Activated T-cell treated with anti-CD3 and anti-CD28 coated beads for 48 hours (primary cell): ENCODE data around the gene CENPN.

Experiments used
- DNase-seq: peaks from one replicate; pipeline ENCODE4 v3.0.0-alpha.2; 2020; ENCODE audit warnings: low read depth

The CENPN gene

DNA sequence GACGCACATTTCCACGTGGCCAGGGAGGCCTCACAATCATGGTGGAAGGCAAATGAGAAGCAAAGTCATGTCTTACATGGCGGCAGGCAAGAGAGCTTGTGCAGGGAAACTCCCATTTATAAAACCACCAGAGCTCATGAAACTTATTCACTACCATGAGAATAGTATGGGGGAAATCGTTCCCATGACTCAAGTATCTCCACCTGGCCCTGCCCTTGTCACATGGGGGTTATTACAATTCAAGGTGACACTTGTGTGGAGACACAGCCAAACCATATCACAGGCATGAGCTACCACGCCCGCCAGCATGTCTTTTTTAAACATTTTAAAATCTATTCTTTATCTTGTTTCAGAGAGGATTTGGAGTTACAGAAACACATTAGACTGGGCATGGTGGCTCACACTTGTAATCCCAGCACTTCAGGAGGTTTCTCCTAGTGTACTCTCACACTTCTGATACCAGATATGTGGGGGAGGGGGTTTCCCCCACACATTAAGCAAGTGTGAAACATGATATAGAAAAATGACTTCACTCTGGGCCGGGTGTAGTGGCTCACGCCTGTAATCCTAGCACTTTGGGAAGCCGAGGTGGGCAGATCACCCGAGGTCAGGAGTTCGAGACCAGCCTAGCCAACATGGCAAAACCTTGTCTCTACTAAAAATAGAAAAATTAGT is 23.1 kb downstream of the CENPN start:
- DNase-seq, result no peak

DNA sequence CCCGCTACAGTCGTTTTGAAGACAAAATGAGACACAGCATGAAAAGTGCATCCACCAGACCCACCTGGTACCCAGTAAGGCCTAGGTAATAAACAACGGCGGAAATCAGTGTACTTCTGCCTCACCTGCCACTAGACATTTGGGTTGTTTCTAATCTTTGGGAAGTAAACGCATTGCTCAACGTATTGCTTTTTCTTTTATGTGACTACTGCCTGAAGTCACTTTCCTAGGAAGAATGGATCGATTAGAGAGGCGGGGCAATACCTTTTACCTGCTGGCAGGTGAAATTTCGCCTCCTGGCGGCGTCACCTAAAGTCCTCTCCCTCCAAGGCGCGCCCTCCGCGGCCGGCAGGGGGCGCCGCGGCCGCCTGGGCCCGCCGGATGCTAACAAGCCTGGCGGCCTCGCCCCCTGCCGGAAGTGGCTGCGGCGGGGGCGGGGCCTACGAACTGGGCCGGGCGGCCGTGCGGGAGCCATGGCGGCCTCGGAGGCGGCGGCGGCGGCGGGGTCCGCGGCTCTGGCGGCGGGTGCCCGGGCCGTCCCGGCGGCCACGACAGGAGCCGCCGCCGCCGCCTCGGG is 28.5 kb downstream of the CENPN start, which contains the start of gene ATMIN:
Gene ATMIN, plus strand, starts transcription at position 445 of the 577 bp plus-strand sequence. Its CDS starts 29 bp downstream, at position 474.
- DNase-seq, result peak; percentile 90

DNA sequence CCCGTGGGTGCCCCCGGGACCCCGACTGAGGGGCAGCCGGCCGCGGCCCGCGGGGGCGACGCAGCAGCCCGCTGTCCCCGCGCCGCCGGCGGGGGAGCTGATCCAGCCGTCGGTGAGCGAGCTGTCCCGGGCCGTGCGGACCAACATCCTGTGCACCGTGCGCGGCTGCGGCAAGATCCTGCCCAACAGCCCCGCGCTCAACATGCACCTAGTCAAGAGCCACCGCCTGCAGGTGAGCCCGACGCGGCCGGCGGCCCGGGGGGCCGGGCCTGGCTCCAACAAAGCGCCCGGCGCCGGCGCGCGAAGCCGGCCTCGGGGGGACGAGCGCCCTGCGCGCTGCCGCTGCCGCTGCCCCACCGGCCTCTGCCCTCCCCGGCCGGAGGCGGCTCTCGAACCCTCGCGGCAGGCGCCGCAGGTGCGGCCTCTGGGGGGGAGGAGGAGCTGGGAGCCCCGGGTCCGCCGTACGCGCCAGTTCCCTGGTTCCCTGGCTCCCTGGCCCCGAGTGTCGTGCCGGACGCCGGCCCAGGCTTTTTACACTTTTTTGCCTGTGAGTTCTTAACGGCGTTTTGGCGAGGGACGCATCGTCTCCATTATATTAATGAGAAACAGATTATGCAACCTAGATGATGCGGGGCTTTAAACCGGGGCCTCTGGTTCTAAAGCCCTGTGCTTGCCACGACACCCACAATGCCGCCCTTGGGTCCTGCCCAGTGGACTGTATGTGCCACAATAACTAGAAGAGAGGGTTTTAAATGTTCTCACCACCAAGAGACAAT is 29.1 kb downstream of the CENPN start:
- DNase-seq, result peak; percentile 40

DNA sequence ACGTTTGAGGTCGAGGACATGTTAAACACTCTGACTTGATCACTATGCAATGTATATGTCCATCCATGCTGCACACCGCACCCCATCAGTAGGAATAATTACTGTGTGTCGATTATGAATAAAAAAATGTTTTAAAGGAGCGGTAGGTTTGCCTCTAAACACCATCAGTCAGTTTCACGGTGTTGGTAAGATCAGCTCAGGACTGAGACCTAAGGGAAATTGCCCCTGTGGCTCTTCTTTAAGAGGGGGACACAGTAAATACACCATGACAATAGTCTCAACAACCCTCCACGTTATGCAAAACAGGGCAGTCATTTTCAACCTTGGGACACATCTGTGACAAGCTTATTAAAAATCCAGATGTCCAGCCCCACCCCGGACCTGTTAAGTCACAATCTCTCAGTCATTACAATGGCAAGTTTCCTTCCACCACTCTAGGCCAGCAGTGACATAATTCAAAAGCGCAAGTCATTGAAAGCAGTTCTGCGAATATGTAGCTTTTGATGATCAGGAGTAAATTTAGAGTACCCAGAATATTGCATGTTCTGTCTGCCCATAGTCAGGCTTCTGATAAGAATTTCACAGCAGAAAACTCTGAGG is 29.8 kb downstream of the CENPN start:
- DNase-seq, result no peak

DNA sequence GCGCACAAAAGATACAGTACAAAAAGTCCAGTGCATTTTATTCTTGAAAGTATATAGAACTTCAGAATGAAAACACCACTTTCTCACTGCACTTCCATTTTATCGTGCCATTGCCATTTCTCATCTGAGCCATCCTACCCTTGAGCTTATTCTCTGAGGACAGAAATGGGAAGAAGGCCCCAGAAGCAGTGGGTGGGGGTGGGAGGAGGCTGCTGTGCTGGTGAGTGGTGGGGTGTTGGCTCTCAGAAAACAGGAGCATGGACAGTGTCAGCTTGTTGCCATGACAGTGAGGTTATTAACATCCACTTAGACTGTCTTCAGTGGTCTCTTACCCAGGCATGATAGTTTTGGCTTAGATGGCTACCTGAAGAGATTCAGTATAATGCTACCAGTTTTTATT is 33.1 kb downstream of the CENPN start:
- no peak for DNase-seq

DNA sequence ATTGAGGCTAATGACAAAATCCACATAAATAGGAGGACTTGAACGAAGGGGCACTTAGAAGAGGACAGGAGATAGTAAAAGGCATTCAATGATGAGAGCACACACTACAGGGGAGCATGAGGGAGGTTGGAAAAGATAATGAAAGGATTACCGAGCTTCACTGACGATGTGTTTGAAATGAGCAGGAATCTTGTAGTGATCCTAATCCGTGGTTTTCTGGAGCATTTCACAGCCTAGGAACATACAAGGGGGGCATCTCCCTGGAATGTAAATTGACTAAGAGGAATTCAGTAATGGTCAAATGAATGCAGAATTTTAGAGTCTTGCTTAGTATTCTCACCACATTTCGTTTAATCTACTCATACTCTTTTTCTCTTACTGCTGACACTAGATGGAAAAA is 33.8 kb downstream of the CENPN start:
- no peak for DNase-seq

DNA sequence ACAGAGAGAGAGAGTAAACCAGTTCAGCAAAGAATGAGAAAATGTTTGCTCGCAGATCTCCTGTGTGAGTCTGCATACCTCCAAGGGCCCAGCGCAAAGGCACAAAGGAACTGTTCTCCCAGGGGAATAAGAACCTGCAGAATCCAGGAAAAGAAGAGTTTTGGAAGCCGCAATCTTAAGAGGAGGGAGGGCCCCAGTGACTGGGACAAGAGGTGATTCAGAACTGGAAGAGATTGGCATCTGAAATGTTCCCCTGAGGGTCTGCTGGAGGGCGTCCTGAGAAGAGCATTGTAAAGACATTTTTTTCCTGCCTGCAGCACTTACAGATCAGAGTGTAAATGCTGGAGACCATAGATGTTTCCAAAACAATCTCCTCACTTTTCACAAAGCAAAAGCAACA is 34.7 kb downstream of the CENPN start:
- no peak for DNase-seq

DNA sequence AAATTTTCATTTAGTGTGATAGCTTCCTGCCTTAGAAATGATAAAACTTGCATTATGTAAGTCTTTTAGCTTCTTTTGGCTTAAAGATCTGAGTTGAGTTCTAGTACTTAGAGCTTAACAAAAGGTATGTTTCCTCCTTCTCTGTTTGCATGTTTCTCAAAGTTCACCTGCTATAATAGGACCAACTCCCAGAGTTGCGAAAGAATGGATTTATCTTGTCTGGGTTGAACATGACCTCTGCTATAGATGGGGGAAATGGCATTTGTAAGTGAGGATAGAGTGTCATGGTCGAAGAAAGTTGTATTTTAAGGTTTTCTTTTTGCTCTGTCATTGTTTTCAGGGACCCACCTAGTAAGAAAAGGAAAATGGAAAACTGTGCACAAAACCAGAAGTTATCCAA is 35.8 kb downstream of the CENPN start:
- DNase-seq, result no peak

DNA sequence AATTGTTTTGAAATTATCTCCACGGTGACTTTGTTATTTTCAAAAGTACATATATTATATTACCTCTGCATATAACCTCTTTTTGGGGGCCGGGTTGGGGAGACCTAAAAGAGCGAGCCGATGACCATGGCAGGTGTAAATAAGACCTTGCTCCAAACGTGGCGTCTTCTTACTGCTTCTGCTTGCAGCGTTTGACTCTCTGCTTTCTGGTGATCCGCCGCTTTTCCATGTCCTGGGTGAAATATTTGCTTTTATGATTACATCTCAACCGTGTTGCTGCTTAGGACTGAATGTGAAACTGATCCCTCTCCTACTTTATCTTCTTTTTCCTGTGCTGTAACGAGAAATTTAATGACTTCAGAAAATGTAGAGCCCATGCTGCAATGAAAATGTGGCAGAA is 46.7 kb downstream of the CENPN start:
- DNase-seq, result no peak

DNA sequence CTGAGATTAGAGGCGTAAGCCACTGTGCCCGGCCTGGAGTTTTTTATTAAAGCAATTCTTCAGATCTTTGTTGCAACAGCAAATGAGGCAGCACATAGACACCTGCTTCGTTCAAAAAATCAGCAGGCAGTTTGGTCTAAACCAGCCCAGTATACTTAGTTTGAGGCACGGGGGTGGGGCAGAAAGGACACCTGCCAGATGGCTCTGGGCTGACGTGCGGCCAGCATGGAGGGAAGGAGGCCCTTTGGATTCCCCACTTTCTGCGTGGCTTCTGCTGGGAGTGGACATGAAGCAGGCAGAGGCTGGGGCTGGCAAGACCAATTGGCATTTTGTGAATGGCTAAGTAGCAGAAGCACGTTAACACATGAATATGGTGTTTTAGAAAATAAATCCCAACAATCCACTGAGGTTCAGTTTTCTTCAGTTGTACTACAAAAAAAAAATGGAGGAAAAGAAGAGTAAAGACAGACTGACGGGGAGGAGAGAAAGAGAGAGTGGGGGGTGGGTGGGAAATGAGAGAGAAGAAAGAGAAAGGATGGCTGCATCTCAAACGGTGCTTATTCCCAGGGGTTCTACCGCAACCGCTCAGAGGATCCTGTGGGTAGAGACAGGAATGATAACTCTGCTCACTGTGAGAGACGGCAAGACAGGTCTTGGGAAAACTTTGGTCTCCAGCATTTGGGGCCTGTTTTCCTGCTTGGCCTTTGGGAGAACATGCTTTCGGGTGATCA is 53.7 kb downstream of the CENPN start:
- DNase-seq, result no peak

DNA sequence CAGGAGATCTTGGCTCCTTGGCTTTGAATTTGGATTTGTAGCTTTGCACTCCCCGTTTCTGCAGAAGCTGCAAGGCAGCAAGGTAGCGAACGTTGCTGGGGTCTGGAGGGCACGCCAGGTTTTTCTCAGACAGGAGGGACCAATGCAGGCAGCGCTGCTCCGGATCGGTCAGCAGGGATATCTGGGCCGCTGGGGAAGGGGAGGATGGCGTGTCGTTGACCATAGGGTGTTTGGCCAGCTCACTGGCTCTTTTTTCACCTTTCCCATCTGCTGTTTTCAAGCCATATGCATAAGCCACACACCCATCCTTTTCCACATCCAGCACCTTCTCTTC is 54.3 kb downstream of the CENPN start:
- no peak for DNase-seq

DNA sequence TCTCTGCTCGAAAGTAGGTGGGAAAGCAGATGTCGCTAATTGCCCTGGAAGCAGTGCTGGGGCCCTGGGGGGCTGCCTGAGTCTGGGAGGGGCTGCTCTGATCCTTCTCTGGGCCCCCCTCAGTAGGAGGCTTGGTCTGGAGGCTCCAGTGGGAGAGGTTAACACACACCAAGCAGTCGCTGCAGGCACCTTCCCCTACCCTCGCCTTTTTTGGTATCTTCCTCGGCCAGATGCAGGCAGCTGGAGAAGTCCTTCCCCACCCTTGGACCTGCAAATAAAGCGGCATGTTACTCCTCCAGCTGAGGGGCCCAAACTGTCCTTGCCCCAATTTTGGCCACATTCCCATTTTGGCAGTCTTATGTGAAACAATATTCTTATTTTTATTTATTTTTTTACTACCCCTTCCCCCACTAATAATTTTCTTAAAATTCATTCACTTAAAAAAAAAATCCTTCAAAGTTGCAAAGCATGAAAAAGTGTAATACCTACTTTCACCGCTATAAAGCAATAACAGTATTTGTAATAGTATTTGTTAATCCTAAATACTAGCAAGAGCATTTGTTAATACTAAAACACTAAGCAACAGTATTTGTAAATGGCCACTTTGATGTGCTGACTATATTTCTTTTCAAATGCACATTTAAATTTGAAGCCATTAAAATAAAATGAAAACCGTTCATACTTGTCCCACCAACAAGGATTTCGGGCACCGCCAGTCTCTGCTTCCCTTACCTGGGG is 55.0 kb downstream of the CENPN start:
- DNase-seq, result no peak

DNA sequence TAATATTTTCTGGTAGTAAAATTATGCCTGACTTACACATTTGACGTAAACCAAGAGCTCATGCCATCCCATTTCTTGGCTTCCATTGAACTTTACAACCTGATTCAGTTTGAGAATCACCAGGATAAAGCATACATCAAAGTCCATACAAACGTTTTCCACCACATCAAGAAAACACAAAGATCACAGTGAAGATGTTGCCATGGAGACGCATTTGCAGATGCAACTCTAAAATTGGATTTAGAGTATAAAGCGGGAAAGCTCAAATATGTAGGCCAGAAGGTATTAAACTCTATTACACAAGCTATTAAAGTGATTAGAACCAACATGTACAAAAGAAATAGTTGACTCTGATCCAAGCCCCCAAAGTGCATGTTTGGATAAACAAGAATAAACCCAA is 59.7 kb downstream of the CENPN start:
- no peak for DNase-seq

DNA sequence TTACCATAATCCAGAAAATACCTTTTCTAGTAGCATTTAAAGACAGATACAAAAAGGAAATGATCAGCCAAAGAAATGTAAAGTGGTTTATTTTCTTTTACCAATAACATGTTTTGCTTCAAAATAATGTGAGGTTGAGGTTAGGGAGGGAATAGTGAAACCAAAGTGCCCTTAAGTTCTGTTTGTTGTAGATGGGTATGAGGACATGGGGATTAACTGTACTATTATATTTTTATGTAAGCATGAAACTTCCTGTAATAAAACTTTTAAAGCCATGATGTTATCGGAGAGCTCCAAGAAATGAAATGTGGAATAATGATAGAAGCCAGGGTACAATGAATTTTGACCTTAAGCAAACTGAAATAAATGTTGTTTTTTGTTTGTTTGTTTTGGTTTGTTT is 60.2 kb downstream of the CENPN start:
- DNase-seq, result no peak

DNA sequence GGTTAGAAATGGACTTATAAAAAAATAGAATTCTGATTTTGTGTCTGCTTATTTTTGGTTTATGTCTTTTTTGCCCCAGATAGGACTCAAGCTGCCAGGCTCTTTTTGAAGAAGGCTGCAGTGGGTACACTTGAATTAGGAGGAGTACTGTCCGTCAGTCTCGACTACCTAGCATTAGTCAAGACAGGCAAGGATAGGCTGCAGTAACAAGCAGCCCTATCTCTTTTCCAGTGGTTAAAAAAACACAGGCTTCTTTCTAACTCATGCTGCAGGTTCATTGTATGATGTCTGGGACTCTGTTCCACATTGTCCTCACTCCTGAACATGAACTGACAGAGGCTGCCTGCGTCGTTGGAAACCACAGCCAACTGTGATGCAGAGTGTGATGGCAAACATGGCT is 62.0 kb downstream of the CENPN start:
- DNase-seq, result no peak

DNA sequence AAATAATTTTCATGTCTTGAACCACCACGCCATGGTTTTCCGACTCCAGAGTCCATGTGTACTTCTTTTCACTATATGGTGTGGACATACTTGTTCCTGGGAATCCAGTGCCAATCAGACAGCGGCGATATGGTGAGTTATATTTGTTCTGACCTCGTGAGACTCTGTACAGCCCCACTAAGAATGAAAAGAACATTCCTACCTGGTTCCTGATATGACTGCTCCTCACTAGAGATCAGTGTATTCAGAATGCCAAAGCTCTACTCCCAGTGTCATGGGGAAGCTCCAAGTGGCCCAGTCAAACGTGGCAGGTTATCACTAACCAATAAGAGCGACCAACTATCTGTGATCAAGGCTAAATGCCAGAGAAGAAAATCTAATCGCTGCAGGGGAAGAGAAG is 64.0 kb downstream of the CENPN start:
- DNase-seq, result no peak

DNA sequence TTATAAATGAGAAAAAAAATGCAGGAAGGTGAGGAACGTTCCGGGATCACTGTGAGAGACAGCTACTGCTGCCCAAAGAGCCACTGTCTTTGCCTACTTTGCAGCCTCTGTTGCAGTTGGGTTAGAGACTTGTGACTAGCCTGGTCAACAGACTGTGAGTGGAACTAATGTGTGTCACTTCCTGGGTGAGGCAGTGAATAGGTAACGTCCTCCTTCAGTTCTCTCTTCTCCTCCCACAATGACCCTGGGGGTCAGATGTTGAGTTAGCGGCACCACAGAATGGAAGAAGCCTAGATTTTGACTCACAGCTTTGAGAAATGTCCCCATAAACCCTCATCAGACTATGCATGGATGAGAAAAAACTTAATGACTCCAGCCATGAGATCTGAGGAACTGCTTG is 64.8 kb downstream of the CENPN start:
- no peak for DNase-seq

DNA sequence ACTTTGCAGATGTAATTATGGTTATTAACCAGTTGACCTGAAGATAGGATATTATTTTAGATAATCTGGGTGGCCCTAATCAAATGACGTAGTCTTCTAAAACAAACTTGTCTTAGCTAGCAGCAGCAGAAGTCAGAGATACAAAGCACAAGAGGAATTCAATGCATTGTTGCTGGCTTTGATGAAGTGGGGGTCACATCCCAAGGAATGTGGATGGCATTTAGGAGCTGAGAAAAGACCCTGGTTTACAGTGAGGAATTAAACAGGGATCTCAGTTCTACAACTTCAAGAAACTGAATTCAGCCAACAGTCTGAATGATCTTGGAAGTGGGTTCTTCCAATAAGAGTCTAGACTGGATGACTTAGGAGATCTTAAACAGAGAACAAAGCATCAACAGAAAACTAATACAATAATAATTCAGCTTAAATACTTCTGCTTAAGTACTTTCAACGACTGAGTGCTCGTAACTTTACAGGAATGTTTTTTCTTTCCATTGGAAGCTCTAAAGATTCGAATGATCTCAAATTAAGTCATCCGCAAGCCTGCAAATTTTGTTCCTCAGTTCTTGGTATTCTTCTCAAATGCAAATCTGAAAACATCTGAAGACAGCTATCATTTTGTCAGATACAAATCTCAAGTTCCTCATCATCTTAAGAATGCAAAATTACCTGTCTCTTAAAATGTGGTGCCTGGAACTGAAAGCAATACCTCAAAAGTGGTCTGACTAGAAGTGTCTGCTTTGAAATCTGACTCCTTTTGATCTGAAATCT is 66.7 kb downstream of the CENPN start:
- DNase-seq, result no peak

DNA sequence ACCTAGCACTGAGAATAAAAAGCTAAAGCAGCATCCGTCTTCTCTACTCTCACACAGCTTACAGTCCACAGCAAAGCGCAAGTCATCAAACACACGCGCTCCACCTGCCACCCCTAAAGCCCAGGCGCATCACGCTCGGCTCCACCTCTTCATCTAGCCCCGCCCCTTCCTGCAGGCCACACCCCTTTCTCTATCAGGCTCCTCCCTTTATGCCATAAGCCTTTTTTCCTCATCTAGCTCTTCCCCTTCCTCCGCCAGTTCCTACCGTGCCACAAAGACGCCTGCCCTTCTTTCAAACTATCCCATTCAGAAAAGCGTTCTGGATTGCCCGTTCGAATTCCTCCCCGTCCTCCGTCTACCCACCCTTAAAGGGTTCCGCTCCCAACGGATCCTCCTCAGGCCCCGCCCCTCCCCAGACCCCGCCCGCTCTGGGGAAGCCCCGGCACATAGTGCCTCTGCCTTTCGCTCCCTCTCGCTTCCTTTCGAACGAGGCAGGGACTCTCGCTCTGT is 69.6 kb downstream of the CENPN start:
- DNase-seq, result peak; percentile 86

DNA sequence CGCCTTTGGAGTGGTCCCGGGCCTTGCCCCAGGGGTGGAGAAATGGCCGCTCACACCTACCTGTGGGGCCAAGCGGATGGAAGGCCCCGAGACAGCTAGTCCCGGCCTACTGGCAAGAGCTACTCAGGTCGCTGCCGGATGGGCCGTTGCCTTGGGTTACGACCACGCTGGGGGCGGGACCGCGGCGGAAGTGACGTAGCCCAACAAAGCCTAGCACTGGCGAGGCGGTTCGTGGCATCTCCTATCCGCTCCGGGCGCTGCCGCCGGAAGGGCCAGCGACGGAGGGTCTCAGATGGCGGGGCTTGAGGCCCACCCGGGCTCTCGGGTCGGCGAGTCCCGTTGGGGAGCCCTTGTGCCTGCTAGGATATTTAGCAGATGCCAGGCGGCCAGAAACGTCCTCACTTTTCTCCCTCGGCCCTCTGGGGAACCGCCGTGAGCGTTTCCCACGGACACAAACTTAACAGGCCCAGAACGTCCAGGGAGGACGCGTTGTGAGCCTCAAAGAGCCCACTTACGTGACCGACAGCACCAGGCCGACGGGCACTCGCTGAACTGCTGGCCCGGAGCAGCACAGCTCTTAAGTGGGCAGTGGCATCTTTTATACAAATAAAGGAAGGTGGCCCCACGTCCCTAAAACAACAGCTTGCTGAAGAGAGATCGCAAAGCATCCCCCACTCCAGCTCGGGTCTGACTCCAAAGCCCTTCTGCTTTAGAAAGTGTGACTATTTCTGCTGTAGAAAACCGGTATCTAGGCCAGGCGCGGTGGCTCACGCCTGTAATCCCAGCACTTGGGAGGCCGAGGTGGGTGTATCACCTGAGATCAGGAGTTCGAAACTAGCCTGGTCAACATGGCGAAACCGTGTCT is 70.3 kb downstream of the CENPN start, which contains the start of gene C16orf46:
Gene C16orf46, minus strand, starts transcription at position 163 of the 865 bp plus-strand sequence. CDS start 13,283 bp downstream, outside the sequence.
- peak; percentile 97 for DNase-seq
